Keratinocyte (primary cell): ENCODE data around the gene DNM2. TPM values are rescaled to one million over a fixed set of nuclear protein-coding genes. Genes with fewer than 3 reads are reported as not detected.

Source experiments
- DNase-seq: peaks from one replicate; pipeline ENCODE4 v3.0.0-alpha.2; 2011; ENCODE audit warnings: low read depth, missing footprints, low spot score
- FAIRE-seq: peaks from 2 replicates; lab custom pipeline; 2011; peaks lifted over from hg19 to GRCh38; lab: Jason Lieb, UNC
- H2AFZ ChIP-seq: 2 replicates; pipeline ENCODE4 v1.6.0; 2012; ENCODE audit warnings: low read length, control low read depth, inconsistent platforms; ENCODE audit not compliant: control insufficient read depth
- H3K27ac ChIP-seq: 2 replicates; pipeline ENCODE4 v1.5.1; 2011; ENCODE audit warnings: low read length; ENCODE audit not compliant: control insufficient read depth, insufficient read depth
- H3K27me3 ChIP-seq: 3 replicates; pipeline ENCODE4 v1.6.0; 2011; ENCODE audit warnings: low read length; ENCODE audit not compliant: control insufficient read depth, insufficient read depth; ENCODE audit errors: extremely low read depth
- H3K36me3 ChIP-seq, 2 experiments: 2 replicates in 1 of 2; 3 replicates in 1 of 2; pipeline ENCODE4 v1.5.1; 2011; ENCODE audit warnings: low read length in 2 of 2, mild to moderate bottlenecking in 1 of 2; ENCODE audit not compliant: control insufficient read depth in 2 of 2, insufficient read depth in 2 of 2; ENCODE audit errors: extremely low read depth in 1 of 2
- H3K4me1 ChIP-seq: 3 replicates; pipeline ENCODE4 v1.5.1; 2011; ENCODE audit warnings: low read length; ENCODE audit not compliant: control insufficient read depth, insufficient read depth; ENCODE audit errors: extremely low read depth
- H3K4me2 ChIP-seq: 3 replicates; pipeline ENCODE4 v1.6.0; 2011; ENCODE audit warnings: low read depth, low read length; ENCODE audit not compliant: control insufficient read depth, insufficient read depth; ENCODE audit errors: extremely low read depth
- H3K4me3 ChIP-seq, 3 experiments: fragments of 200-600 bp in 1 of 3; sonication (generic) in 1 of 3; 2 replicates in 2 of 3; 3 replicates in 1 of 3; pipeline ENCODE4 v1.5.1; 2011 to 2016; ENCODE audit warnings: low read length in 3 of 3, mild to moderate bottlenecking in 3 of 3, control low read depth in 2 of 3, inconsistent platforms in 1 of 3, low read depth in 1 of 3, mixed read lengths in 1 of 3, mixed run types in 1 of 3, moderate library complexity in 1 of 3; ENCODE audit not compliant: control insufficient read depth in 2 of 3, insufficient read depth in 2 of 3; ENCODE audit errors: extremely low read depth in 1 of 3
- H3K79me2 ChIP-seq: 2 replicates; pipeline ENCODE4 v1.6.0; 2012; ENCODE audit warnings: low read length; ENCODE audit not compliant: control insufficient read depth, insufficient read depth
- H3K9ac ChIP-seq: 3 replicates; pipeline ENCODE4 v1.6.0; 2011; ENCODE audit warnings: low read length; ENCODE audit not compliant: control insufficient read depth, insufficient read depth; ENCODE audit errors: extremely low read depth
- H3K9me1 ChIP-seq: 3 replicates; pipeline ENCODE4 v1.6.0; 2011; ENCODE audit warnings: low read length; ENCODE audit not compliant: control insufficient read depth, insufficient read depth; ENCODE audit errors: extremely low read depth
- H3K9me3 ChIP-seq: 2 replicates; pipeline ENCODE4 v1.5.1; 2012; ENCODE audit warnings: low read depth, low read length; ENCODE audit not compliant: control insufficient read depth
- H4K20me1 ChIP-seq: 3 replicates; pipeline ENCODE4 v1.6.0; 2011; ENCODE audit warnings: low read length; ENCODE audit not compliant: control insufficient read depth, insufficient read depth; ENCODE audit errors: extremely low read depth
- CTCF ChIP-seq, 3 experiments: IDR thresholded peaks in 1 of 3; conservative IDR thresholded peaks in 1 of 3; optimal IDR thresholded peaks in 1 of 3; 2 replicates in 2 of 3; 3 replicates in 1 of 3; pipeline versions ENCODE3 to v1.5.1; 2011; ENCODE audit warnings: low read length in 3 of 3, mild to moderate bottlenecking in 3 of 3, moderate library complexity in 2 of 3, control low read depth in 1 of 3, inconsistent platforms in 1 of 3; ENCODE audit not compliant: insufficient read depth in 2 of 3; ENCODE audit errors: extremely low read depth in 1 of 3
- EZH2 ChIP-seq: IDR thresholded peaks from one replicate; pipeline ENCODE4 v1.6.1; 2012; ENCODE audit warnings: inconsistent platforms, mild to moderate bottlenecking, low read length, moderate library complexity
- dilution Hi-C: fragments of 300-500 bp; cut with MboI; formaldehyde crosslinking; loops from one replicate; pipeline ENCODE4 v1.7.0; 2020; ENCODE audit warnings: low sequenced_read_pairs; ENCODE audit not compliant: extremely low pct_ligation_motif_present
- polyA plus RNA-seq, 5 experiments: library from polyadenylated mRNA; depleted of rRNA in 3 of 5; stranded (reverse) in 3 of 5; stranded (forward) in 1 of 5; unstranded in 1 of 5; fragments of >200 nt; gene quantifications; 1 replicate in 1 of 5; 2 replicates in 3 of 5; 3 replicates in 1 of 5; pipeline versions ENCODE4 v1.2.1 to v1.2.3, GENCODE V29; 2011 to 2012; ENCODE audit warnings: missing spikeins in 2 of 5, low read depth in 1 of 5, low replicate concordance in 1 of 5

Gene DNM2
- polyA plus RNA-seq, 1 donor (not counting 4 experiments of a cell fraction or from before 2014, with no cell fraction given): 60.1 TPM

GRCh38 chr19:10742476-10742875 lies 24.6 kb downstream of the DNM2 start:
- dilution Hi-C loops: no loop called here
- H4K20me1 ChIP-seq: peaks cover 20% of the 10 kb centered on the region
- H3K27me3 ChIP-seq: no peaks in the 10 kb centered on the region
- DNase-seq (no peak), FAIRE-seq (no peak)
- no peaks in the 10 kb centered on the region for H3K9me3 ChIP-seq
- H3K79me2 ChIP-seq: peaks cover 75% of the 10 kb centered on the region
- H3K4me2 ChIP-seq: no peak overlapping the region
- no peak overlapping the region for H3K27ac ChIP-seq
- no peaks in the 10 kb centered on the region for H3K9me1 ChIP-seq
- H3K4me3 ChIP-seq: no peak overlapping the region
- no peak overlapping the region for H3K9ac ChIP-seq
- H3K4me1 ChIP-seq: peaks cover 9% of the 10 kb centered on the region
- TF ChIP-seq EZH2 (no peak), CTCF (optimal IDR thresholded peaks at IDR 0.05 in 1 of 3, IDR thresholded peaks at IDR 0.05 in 1 of 3, conservative IDR thresholded peaks at IDR 0.05 in 1 of 3; ENCODE audit: extremely low read depth in 1 of 3, insufficient read depth in 2 of 3, low read length in 3 of 3) (no peak)
- peaks cover 3 to 6% of the 10 kb centered on the region in 2 experiments for H3K36me3 ChIP-seq
- no peak overlapping the region for H2AFZ ChIP-seq

GRCh38 chr19:10744253-10744798 lies 26.4 kb downstream of the DNM2 start:
- Histone ChIP-seq H3K27ac (no peak overlapping the region), H3K9me3 (no peaks in the 10 kb centered on the region), H3K9me1 (peaks cover 2% of the 10 kb centered on the region), H3K9ac (no peak overlapping the region), H4K20me1 (peaks cover 36% of the 10 kb centered on the region), H3K4me2 (no peak overlapping the region), H3K27me3 (no peaks in the 10 kb centered on the region), H3K4me3 (no peak overlapping the region), H2AFZ (no peak overlapping the region), H3K79me2 (peaks cover 74% of the 10 kb centered on the region), H3K36me3 (peaks cover 0 to 6% of the 10 kb centered on the region in 2 experiments), H3K4me1 (peaks cover 28% of the 10 kb centered on the region)
- no peak for TF ChIP-seq EZH2
- TF ChIP-seq CTCF (optimal IDR thresholded peaks at IDR 0.05 in 1 of 3, IDR thresholded peaks at IDR 0.05 in 1 of 3, conservative IDR thresholded peaks at IDR 0.05 in 1 of 3; ENCODE audit: extremely low read depth in 1 of 3, insufficient read depth in 2 of 3, low read length in 3 of 3): no peak
- dilution Hi-C loops: no loop called here
- DNase-seq (no peak), FAIRE-seq (no peak)
